DMS 273 treated with DMSO at 0.1 percent for 48 hours (cell line): ENCODE measurements around the gene C4B.
"Not testable (repeated sequence)": the region's sequence is repeated elsewhere in the genome, so short reads cannot be mapped to it uniquely, and the experiment has no call there.

Experiments
- DNase-seq: peaks from one replicate; lab custom pipeline; 2025; lab: John Stamatoyannopoulos, UW

The C4B gene

DNA sequence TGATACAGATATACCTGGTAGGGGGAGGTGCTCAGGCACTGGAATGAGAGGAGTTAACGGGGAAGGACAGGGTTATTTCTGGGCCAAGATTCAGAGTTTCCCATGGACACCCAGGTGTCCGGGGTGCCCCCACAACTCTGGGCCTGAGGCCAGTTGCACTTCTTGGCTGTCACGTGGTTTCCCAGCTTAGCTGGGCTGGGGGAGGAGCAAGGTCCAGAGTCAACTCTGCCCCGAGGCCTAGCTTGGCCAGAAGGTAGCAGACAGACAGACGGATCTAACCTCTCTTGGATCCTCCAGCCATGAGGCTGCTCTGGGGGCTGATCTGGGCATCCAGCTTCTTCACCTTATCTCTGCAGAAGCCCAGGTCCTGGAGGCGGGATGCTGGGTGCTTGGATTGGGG lies at the start of gene C4B:
Gene C4B, plus strand, starts transcription at position 249 of the 400 bp plus-strand sequence. Its CDS starts 51 bp downstream, at position 300.
- not testable (repeated sequence) for DNase-seq

DNA sequence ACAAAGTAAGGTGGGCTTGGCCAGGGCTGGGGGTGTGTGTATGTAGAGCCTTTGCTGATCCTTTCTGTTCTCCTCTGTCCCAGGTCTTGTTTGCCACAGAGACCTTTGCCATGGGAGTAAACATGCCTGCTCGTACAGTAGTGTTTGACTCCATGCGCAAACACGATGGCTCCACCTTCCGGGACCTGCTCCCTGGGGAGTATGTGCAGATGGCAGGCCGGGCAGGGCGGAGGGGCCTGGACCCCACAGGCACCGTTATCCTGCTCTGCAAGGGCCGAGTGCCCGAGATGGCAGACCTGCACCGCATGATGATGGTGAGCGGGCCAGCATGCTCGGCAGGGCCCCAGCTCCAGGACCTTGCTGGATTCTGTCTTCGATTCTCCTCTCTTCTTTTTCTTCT lies 48.9 kb upstream of the C4B start:
- no peak for DNase-seq

DNA sequence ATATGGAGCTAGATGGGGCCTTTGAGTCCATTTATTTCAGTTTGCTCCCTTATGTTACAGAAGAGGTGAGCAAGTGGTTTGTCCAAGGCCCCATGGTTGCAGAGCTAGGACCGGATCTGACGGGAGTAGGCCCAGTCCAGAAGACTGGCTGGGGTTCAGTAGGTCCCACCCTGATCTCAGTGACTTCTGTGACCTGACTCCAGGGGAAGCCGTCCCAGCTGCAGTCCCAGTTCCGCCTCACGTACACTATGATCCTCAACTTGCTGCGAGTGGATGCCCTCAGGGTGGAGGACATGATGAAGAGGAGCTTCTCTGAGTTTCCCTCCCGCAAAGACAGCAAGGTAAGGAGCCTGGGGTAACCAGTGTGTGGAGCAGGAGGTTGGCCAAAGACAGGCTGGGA lies 48.1 kb upstream of the C4B start:
- DNase-seq: no peak

DNA sequence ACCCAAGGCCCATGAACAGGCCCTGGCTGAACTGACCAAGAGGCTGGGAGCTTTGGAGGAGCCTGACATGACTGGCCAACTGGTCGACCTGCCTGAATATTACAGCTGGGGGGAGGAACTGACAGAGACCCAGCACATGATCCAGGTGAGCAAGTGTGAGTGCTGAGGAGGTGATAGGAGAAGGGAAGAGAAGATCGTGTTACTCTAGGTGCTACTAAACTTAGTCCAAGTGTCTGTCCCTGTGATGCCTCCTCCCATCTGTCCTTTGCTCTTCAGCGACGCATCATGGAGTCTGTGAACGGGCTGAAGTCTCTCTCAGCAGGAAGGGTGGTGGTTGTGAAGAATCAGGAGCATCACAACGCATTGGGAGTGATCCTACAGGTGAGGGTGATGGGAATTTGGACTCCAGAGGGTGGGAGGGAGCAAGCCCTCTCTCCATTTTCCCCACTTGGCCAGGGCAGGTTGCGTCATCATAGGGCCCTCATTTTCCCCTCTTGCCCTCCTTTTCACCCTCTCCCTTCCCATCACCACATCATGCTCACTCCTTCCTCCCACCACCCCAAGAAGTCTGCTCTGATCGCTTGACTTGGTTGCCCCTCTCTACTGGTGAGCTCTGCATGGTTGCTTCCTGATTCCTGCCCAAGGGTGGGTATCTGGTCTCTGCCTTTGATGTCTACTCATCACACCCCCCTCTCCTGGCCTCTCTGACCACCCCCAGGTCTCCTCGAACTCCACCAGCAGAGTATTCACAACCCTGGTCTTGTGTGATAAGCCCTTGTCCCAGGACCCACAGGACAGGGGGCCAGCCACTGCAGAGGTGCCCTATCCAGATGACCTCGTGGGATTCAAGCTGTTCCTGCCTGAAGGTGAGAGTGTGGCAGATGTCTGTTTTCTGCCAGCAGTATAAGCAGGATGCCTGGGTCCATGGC lies 47.3 kb upstream of the C4B start:
- DNase-seq: no peak

DNA sequence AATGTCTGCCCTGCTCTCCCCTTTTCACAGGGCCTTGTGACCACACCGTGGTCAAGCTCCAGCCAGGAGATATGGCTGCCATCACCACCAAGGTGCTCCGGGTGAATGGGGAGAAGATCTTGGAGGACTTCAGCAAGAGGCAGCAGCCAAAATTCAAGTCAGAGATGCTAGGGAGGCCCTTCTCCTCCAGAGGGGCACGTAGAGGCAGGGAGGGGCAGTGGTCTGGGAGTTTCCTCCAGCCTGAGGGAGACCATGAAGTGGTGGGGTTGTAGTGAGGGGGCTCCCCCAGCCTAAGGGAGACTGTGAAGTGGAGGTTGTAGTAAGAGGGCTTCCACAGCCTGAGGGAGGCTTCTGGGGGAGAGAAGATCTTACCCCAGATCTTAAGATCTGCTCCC lies 46.7 kb upstream of the C4B start:
- no peak for DNase-seq

DNA sequence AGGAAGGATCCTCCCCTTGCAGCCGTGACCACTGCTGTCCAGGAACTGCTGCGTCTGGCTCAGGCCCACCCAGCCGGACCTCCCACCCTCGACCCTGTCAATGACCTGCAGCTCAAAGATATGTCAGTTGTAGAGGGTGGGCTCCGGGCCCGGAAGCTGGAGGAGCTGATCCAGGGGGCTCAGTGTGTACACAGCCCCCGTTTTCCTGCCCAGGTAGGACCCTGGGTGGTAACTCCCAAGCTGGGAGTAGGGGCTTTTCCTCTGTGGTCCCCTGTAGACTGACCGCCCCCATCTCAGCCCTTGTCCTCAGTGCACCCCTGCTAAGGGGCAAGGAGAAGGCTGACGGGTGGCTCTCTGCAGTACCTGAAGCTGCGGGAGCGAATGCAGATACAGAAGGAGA lies 46.3 kb upstream of the C4B start:
- DNase-seq: no peak

DNA sequence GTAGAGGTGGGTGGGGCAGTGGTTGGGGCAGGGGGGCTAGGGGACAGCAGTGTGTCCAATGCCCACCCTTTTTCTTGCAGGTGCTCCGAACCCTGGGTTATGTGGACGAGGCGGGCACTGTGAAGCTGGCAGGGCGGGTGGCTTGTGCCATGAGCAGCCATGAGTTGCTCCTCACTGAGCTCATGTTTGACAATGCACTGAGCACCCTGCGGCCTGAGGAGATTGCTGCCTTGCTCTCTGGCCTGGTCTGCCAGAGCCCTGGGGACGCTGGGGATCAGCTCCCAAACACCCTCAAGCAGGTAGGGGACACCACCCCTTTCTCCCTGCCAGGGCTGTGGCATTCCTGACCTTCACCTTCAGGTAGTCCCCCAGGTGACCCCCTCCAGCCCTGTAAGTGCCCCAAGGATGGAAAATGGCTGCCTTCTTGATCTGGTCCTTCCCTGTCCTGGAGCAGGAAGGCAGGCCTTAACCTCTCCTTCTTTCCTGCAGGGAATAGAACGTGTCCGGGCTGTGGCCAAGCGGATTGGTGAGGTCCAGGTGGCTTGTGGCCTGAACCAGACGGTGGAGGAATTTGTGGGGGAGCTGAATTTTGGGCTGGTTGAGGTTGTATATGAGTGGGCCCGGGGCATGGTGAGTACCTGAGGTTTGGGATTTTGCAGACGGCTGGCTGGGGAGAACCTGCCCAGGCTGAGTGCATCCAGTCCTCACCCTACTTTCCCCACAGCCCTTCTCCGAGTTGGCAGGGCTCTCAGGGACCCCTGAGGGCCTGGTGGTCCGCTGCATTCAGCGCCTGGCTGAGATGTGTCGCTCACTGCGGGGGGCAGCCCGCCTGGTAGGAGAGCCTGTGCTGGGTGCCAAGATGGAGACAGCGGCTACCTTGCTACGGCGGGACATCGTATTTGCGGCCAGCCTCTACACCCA lies 45.5 kb upstream of the C4B start:
- DNase-seq: no peak

DNA sequence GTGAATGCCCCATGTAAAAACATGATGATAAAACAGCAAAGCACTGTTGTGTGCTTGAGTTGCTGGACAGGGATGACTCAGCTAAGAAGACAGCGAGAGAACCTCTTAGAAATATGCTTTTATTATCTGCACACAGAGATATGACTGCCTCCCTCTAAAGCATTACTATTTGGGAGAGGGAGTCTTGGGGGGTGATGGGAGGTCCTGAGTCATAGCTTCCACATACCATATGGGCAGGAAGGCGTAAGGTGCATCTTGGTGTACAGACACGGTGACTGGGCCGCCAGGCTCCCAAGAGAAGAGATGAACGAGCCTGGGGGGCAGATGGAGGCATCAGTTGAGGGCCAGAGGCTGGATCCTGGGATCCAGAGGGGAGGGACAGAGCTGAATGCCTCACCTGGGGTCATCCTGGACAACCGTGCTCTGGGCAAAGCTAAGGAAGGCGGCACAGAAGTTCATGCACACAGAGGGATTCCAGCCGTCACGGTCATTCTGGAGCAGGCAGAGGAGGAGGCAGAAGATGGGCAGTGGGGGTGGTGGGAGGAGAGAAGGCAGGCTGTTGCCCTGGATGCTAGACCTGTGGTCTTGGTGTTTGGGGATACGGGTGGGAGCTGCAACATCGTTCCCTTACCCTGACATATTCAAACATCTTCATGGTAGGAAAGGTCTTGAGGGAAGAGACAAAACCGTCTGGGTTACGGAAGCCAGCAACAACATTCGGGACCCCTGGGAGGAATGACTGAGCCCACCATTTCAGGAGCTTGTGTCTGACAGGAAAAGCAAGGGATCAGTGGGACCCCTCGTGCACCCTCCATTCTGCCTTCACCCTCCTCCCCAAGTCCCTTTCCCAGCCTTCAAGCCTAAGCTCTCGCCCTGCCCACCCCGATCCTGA lies 44.6 kb upstream of the C4B start:
- no peak for DNase-seq

DNA sequence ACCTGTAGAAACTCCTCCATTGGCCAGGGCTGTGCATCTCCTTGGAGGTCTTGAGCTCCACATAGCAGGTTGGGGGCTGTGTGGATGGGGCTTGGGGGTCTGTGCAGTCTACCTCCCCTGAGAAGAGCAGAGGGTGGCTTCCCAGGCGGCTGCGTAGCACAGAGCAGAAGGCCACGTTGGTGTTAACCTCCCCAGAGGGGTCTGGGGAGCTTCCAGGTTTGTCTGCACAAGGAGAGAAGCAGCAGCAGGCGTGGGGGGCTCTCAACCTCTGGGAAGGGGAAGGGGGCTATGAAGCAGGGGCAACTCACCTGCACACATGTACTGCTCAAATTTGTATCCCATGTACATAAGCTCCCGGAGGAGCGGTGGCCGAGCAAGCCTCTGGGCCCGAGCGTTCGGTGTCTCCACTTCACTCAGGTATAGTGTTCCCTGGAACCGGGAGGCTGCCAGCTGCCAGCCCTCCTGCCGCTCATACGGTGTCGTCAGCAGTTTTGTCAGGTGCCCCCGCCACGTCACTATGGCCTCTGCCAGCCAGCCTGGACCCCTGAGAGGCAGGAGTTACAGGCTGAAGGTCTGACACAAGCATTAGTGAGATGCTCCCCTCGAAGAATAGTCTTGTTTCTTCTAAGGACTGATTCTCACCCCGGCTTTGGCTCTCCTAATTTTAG lies 43.9 kb upstream of the C4B start:
- no peak for DNase-seq

DNA sequence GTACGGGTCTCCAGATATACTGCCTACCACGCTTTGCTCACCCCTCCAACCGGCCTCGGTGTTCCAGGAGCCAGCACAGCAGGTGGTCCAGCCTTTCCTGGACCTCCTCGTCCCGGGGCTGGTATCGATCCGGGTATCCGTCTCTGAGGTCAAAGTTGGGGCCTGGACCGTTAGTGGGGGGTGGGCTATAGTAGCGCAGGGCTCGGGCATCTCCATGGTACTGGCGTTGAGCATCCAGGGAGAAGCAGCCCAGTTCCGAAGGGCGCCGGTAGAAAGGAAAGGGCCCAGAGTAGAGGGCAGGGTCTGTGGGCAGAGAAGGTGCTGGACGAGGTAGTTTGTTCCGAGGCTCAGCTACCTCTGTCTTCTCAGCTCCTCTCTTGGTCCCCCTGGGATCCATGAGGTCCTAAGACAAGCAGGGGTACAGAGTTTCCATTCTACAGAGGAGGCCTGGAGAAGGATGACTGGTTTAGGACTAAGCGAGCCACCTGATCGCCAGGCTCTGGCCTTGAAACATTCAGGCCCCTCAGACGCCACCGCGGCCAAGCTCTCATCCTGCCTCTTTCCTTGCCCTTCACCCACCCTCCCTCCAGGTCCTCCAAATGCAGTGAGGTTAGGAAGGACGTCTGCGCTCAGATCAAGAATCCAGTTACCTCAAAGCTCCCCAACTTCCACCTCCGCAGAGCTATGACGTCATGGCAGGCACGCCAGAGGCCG lies 43.2 kb upstream of the C4B start:
- DNase-seq: no peak

DNA sequence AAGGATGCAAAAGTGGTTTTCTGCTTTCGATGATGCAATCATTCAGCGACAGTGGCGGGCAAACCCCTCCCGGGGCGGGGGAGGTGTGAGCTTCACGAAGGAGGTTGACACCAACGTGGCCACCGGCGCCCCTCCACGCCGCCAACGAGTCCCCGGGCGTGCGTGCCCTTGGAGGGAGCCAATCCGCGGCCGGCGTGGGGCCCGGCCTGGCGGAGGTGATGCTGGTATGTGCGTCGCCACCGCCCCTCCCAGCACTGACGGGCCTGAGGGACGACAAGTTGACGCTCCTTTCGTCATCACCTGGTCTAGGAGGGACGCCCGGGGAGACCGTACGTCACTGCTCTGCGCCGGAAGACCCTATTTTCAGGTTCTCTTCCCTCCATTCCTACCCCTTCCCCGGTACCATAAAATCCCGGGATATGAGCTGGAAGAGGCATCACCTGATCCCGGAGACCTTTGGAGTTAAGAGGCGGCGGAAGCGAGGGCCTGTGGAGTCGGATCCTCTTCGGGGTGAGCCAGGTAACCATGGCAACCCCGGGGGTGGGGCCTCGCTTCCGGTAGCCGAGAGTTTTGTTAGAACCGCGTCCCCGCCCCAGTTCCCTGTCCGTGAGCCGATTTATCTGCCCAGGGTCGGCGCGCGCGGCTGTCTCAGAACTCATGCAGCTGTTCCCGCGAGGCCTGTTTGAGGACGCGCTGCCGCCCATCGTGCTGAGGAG lies 42.4 kb upstream of the C4B start, which contains the start of gene DXO:
Gene DXO, minus strand, starts transcription at position 146 of the 716 bp plus-strand sequence. CDS start 463 bp downstream, outside the sequence.
- DNase-seq: peak; percentile 95

DNA sequence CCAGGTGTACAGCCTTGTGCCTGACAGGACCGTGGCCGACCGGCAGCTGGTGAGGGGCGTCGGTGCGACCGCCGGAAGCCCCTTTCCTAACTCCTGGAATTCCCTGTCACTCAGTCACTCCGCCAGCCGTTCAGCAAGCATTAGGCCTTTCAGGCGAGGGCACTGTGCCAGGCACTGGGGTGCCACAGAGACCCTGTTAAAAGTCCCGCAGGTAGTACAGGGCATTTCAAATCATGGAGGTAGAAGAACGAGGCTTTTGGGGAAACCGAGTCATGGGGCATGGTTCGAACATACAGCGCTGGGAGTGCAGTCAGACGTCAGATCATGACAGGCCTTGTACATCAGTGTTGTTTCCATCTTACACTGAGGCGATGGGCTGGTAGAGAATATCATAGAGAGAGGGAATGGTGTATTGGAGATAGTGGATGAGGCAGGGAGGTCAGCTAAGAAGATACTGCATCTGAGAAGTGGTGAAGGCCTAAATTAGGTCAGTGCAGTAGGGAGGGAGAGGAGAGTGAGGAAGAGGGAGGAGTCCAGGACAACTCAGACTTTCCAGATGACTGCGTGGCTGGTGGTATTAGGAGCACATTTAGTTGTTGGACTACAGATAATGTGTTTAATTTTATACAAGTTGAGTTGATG lies 41.8 kb upstream of the C4B start:
- DNase-seq: no peak

DNA sequence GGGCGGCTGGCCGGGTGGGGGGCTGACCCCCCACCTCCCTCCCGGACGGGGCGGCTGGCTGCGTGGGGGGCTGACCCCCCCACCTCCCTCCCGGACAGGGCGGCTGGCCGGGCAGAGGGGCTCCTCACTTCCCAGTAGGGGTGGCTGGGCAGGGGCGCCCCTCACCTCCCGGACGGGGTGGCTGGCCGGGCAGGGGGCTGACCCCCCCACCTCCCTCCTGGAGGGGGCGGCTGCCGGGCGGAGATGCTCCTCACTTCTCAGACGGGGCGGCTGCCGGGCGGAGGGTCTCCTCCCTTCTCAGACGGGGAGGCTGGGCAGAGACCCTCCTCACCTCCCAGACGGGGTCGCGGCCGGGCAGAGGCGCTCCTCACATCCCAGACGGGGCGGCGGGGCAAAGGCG lies 38.5 kb upstream of the C4B start:
- DNase-seq: not testable (repeated sequence)

DNA sequence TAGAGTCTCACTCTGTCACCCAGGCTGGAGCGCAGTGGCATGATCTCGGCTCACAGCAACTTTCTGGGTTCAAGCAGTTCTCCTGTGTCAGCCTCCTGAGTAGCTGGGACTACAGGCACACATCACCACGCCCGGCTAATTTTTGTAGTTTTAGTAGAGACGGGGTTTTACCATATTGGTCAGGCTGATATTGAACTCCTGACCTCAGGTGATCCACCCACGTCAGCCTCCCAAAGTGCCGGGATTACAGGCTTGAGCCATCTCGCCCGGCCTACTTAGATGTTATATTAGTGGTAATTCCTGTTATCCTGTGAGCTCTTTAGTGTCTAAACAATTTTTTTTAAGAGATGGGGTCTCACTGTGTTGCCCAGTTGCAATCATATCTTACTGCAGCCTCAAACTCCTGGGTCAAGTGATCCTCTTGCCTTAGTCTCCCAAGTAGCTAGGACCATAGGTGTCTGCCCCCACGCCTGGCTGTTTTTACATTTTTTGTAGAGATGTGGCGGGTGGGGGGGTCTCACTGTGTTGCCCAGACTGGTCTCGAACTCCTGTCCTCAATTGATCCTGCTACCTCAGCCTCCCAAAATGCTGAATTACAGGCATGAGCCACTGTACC lies 36.7 kb upstream of the C4B start:
- DNase-seq: no peak

DNA sequence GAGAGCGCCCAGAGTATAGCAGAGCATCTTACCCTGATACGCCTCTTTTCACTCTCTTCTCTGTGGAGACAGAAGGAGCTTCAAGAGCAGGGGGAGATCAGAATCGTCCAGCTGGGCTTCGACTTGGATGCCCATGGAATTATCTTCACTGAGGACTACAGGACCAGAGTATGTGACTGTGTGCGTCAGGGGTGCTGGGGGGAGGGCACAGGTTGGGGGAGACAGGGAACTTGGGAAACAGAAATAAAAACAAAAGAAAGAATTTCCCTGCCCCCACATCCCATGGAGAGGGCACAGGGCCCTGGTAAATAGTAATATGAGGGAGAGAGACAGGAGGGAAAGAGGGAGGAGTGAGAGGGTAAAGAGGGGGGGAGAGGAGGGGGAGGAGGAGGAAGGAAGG lies 35.8 kb upstream of the C4B start:
- no peak for DNase-seq

DNA sequence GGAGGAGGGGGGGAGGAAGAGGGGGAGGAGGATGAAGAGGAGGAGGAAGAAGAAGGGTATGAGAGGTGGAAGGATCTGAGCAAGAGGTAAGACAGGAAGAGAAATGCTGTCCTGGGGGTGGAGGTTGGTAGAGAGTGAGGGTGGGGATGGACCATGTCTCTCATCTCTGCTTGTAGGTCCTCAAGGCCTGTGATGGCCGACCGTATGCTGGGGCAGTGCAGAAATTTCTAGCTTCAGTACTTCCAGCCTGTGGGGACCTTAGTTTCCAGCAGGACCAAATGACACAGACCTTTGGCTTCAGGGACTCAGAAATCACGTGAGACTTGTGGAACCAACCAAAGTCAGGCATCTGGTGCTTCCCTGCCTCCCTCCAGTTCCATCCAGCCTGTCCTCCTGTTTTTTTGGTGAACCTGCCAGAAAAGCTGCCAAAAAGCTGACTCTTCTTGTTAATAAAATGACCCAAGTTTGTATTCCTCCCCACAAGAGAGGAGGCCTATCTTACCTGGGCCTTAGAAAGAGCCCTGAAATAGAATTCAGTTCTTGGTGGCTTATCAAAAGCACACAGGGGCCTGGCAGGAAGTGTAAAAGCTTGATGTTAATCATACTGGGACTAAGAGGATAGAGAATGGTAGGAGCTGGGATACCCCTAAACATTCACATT lies 35.2 kb upstream of the C4B start:
- no peak for DNase-seq

DNA sequence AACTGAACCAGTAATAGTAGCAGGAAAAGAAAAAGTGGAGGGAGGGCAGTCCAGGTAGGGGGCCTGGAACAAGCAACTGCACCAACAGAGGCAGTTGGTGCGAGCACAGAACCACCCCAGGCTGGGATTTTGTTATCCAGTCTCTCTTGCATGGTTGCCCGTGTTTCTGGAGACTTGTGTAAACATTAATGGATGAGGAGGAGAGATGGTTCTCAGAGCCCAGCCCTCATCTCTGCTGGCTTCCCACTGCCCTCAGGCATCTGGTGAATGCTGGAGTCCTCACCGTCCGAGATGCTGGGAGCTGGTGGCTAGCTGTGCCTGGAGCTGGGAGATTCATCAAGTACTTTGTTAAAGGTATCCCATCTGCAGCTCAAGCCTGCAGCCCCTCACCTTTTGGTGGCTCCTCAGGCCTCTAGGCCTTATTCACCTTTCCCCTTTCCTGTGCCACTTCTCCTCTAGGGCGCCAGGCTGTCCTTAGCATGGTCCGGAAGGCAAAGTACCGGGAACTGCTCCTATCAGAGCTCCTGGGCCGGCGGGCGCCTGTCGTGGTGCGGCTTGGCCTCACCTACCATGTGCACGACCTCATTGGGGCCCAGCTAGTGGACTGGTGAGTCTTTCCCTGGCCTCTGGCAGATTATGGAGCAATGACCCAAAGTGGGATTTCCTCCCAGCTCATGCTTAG lies 34.3 kb upstream of the C4B start:
- not testable (repeated sequence) for DNase-seq

DNA sequence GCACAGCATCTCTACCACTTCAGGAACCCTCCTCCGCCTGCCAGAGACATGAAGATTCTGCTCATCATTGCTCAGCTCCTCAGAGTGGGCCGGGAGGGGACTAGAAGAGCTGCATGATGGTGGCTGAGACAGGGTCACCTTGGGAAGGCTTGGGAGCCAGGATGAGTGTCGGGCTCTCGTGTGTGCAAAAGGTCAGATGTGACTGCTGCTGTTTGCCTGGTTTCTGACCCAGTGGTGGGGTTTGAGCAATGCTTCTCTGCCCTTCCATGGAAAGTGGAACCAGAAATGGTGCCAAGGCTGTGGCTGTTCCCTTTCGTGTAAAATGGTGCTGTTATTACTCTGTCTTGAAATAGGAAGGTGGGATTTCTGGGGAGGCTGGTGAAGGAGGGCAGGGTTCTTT lies 33.6 kb upstream of the C4B start:
- not testable (repeated sequence) for DNase-seq
